ENCODE measurements around the gene TMEM106B.

TMEM106B gene

DNA sequence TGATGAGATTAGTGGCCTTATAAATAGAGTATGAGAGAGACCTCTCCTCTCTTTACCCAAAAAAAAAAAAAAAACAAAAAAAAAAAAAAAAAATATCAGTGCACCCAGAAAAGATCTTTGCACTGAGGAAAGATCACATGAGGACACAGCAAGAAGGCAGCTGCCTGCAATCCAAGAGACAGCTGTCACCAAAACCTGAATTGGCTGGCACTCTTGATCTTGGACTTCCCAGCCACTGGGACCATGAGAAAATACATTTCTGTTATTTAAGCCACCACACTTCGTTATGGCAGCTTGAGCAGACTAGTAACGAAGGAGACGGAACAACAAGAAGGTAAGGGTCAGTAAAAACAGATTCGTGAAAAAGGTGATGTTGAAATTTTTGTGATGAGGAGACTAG lies 47.0 kb downstream of the TMEM106B start (continued):
- TF ChIP-seq ZFHX2 (tag by site-specific recombination; conservative IDR thresholded peaks at IDR 0.05) = no peak

GRCh38 chr7:12267542-12267941 lies 56.4 kb downstream of the TMEM106B start:
- CTCF ChIA-PET = no interaction called here
- TF ChIP-seq ZNF404 (tag by site-specific recombination; IDR thresholded peaks at IDR 0.05) (no peak), ZNF548 (tag by site-specific recombination; IDR thresholded peaks at IDR 0.05) (no peak), GLI4 (tag by site-specific recombination; IDR thresholded peaks at IDR 0.05) (no peak), AEBP2 (tag by site-specific recombination; IDR thresholded peaks at IDR 0.05; ENCODE audit: borderline replicate concordance) (no peak), ZNF335 (tag by site-specific recombination; conservative IDR thresholded peaks at IDR 0.05) (no peak), OSR2 (tag by site-specific recombination; IDR thresholded peaks at IDR 0.05) (no peak), ZNF398 (tag by site-specific recombination; IDR thresholded peaks at IDR 0.05) (no peak), ZBTB26 (tag by site-specific recombination; optimal IDR thresholded peaks at IDR 0.05) (no peak), RBAK (tag by site-specific recombination; IDR thresholded peaks at IDR 0.05) (no peak), ZNF623 (tag by site-specific recombination; IDR thresholded peaks at IDR 0.05) (no peak)
- Histone ChIP-seq H3K36me3 (ENCODE audit: control insufficient read depth in 2 of 2, insufficient read depth in 1 of 2, low read length in 2 of 2) (no peaks in the 10 kb centered on the region), H3K4me1 (ENCODE audit: control insufficient read depth, insufficient read depth, low read length) (no peaks in the 10 kb centered on the region), H3K9me3 (ENCODE audit: control insufficient read depth, insufficient read depth, low read depth, low read length) (no peaks in the 10 kb centered on the region), H3K27ac (ENCODE audit: extremely low read depth, low read depth, low read length) (no peak overlapping the region), H3K4me3 (ENCODE audit: low read depth, low read length) (no peak overlapping the region)
- POLR2A ChIA-PET = no interaction called here

DNA sequence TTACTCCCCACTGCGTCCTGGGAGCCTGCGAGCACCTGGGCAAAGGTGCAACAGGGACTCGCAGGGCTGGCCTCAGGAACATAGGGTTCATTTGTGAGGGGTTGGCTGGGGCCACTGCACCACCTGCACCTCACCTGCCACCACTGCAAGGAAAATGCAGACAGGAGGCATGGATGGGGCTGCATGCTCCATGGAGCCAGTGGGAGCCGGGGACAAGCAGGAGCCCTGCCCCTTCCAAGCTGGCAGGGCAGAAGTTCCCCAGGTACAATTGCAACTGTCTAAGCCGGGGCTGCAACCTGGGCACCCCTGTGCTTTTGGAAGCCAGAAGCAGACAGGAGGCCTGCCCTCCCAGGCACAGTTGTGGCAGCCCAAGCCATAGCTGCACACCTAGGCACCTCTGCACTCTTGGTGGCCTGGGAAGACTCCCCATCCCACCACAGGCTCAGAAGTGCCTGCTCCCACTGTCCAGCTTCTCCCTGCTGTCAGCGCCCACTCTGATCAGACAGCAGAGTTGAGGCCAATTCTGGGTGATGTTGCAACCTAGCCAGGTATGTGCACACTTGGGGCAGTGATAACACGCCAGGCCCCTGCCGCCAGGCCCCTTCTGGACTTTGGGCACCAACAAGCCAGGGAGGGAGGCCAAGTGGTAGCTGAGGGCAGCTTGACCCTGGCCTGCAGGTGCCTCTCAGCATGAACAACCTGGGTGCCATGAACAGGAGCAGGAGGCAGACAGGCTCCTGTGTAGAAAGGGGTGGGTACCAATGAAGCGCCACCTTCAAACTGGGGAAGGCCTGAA lies 58.2 kb downstream of the TMEM106B start:
- Histone ChIP-seq H3K27ac (ENCODE audit: extremely low read depth, low read depth, low read length) (no peak overlapping the region), H3K9me3 (ENCODE audit: control insufficient read depth, insufficient read depth, low read depth, low read length) (no peaks in the 10 kb centered on the region), H3K4me3 (ENCODE audit: low read depth, low read length) (no peak overlapping the region), H3K4me1 (ENCODE audit: control insufficient read depth, insufficient read depth, low read length) (no peaks in the 10 kb centered on the region), H3K36me3 (ENCODE audit: control insufficient read depth in 2 of 2, insufficient read depth in 1 of 2, low read length in 2 of 2) (no peaks in the 10 kb centered on the region)
- TF ChIP-seq ZNF138 (tag by site-specific recombination; IDR thresholded peaks at IDR 0.05; ENCODE audit: borderline replicate concordance) = no peak
- TF ChIP-seq, protein P1, sequence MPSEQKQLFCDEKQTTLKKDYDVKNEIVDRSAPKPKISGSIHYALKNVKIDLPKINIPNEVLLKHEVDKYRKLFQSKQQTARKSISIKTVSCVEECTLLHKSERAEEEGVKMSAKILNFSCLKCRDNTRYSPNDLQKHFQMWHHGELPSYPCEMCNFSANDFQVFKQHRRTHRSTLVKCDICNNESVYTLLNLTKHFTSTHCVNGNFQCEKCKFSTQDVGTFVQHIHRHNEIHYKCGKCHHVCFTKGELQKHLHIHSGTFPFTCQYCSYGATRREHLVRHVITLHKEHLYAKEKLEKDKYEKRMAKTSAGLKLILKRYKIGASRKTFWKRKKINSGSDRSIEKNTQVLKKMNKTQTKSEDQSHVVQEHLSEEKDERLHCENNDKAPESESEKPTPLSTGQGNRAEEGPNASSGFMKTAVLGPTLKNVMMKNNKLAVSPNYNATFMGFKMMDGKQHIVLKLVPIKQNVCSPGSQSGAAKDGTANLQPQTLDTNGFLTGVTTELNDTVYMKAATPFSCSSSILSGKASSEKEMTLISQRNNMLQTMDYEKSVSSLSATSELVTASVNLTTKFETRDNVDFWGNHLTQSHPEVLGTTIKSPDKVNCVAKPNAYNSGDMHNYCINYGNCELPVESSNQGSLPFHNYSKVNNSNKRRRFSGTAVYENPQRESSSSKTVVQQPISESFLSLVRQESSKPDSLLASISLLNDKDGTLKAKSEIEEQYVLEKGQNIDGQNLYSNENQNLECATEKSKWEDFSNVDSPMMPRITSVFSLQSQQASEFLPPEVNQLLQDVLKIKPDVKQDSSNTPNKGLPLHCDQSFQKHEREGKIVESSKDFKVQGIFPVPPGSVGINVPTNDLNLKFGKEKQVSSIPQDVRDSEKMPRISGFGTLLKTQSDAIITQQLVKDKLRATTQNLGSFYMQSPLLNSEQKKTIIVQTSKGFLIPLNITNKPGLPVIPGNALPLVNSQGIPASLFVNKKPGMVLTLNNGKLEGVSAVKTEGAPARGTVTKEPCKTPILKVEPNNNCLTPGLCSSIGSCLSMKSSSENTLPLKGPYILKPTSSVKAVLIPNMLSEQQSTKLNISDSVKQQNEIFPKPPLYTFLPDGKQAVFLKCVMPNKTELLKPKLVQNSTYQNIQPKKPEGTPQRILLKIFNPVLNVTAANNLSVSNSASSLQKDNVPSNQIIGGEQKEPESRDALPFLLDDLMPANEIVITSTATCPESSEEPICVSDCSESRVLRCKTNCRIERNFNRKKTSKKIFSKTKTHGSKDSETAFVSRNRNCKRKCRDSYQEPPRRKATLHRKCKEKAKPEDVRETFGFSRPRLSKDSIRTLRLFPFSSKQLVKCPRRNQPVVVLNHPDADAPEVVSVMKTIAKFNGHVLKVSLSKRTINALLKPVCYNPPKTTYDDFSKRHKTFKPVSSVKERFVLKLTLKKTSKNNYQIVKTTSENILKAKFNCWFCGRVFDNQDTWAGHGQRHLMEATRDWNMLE (tag by site-specific recombination; conservative IDR thresholded peaks at IDR 0.05; ENCODE audit: low read depth) = no peak
- ChIA-PET CTCF (no interaction called here), POLR2A (no interaction called here)
